ENCODE results near the gene URI1.
"Not testable (repeated sequence)": the region's sequence is repeated elsewhere in the genome, so short reads cannot be mapped to it uniquely, and the experiment has no call there.

The URI1 gene

DNA sequence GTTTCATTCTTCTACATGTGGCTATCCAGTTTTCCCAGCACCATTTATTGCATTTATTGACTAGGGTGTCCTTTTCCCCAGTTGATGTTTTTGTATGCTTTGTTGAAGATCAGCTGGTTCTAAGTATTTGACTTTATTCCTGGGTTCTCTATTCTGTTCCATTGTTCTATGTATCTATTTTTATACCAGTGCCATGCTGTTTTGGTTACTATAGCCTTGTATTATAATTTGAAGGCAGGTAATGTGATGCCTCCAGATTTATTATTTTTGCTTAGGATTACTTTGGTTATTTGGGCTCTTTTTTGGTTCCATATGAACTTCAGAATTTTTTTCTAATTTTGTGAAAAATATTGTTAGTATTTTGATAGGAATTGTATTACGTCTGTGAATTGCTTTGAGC lies 80.6 kb downstream of the URI1 start:
- no peak for DNase-seq (ENCODE audit: low read depth in 2 of 2)

GRCh38 chr19:30023330-30023729 lies 81.3 kb downstream of the URI1 start:
- DNase-seq (ENCODE audit: low read depth in 2 of 2): no peak

GRCh38 chr19:30024091-30024490 lies 82.1 kb downstream of the URI1 start:
- DNase-seq (ENCODE audit: low read depth in 2 of 2): no peak

DNA sequence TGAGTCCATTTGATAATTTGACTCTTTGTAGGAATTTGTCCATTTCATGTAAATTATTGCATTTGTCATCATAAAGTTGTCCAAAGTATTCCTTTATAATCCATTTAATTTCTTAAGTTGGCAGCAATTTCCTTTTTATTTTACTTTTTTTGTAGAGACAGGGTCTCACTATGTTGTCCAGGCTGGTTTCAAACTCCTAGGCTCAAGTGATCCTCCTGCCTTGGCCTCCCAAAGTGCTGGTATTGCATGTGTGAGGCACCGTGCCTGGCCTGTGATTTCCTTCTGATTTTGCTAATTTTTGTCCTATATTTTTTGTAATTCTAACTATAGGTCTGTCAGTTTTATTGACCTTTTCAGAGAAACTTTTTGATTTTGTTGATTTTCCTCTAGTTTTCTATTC lies 84.9 kb downstream of the URI1 start:
- no peak for DNase-seq (ENCODE audit: low read depth in 2 of 2)

GRCh38 chr19:30028118-30028991 lies 86.3 kb downstream of the URI1 start:
- no peak for DNase-seq (ENCODE audit: low read depth in 2 of 2)

DNA sequence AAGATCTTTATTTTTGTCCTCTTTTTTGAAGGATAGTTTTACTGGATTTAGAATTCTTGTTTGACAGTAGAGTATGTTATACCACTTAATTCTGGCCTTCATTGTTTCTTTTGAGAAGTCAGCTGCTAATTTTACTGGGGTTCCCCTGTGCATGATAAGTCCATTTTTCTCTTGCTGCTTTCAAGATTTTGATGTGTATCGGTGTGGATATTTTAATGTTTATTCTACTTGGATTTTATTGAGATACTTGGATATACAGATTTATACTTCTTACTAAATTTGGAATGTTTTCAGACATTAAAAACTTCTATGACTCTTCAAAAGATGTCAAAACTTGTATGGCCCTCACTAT lies 86.9 kb downstream of the URI1 start:
- DNase-seq (ENCODE audit: low read depth in 2 of 2): no peak

DNA sequence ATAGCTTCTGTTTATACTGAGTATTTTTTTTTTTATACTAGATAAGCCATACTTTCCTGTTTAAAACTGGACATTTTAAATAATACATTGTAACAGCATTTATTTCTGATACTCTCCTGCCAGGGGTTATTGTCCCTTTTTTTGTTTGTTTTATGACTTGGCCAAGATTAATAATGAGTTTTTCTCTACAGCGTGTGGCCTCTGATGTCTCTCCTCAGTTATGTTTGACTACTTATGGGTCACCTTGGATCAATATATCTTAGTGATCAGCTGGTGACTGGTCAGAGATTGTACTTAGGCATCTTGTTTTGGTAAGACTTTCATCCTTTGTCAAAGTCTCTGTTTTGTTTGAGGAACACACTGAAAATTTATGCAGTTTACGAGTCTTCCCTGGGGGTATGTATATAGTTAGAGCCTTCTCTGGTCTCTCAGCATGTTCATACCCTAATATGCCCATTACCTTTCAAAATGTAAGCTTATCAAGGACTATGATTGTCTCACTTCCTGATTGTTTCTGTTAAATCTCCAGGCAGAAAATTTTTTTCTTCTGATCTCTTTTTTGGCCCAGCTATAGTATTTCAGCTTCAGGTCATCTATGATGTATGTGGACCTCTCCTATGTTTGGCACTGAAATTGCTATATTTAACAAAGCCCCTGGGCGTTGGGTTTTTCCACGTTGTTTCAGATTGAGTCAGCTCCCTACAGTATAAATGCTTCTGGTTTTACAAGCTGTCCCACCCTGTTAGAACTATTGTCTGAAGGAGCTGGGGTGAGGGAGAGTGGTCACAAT lies 87.9 kb downstream of the URI1 start:
- no peak for DNase-seq (ENCODE audit: low read depth in 2 of 2)

DNA sequence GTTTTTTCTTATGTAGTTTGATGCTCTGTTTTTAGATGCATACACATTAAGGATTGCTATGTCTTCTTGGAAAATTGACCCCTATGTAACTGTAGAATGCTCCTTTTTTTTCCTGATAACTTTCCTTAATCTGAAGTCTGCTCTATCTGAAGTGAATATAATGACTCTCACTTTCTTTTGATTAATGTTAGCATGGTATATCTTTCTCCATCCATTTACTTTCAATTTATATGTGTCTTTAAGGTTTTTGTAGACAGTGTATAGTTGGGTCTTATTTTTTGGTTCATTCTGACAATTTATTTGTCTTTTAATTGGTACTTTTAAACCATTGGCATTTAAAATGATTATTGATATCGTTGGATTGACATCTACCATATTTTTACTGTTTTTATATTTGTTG lies 92.3 kb downstream of the URI1 start:
- DNase-seq (ENCODE audit: low read depth in 2 of 2): no peak

DNA sequence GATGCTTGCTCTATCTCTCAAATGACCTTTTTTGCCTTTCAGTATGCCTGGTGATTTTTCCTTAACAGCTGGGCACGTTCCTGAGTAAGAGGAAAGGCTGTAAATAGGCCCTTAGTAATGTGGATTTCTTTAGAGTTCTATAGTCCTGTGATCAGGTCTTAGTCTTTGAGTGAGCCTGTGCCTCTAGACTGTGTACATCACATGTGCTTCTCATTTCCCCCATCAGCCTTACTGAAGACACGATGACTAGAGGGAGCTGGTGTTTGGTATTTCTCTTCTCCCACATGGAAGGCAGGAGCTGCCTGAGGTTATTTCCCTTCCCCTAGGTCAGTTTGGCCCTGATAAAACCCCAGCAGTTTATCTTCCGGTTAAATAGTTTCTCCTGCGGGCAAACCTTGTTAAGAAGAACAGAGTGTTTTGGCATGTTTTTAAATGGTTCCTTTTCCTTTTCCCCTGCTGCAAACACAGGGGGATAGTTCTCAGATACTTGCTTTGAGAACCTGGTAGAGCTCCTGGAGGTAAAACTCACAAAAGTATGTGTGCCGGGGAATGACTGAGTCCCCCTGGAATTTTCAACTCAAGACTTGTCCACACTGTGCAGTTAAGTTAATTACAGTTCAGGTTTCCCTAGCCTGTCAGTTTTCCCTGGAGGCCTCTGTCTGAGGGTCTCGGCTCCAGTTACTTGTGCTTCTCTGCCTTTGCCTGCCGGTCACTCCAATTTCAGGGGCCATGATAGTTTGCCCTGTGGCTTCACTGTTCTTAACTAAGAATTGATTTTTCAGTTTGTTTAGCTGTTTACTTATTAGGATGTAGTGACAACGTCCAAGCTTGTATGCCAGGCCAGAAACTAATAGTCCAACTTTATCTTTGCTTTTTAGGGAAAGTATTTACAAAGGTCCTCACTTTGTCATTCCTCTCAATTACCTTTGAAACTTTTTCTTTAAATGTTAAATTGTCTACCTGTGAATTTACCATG lies 94.4 kb downstream of the URI1 start:
- no peak for DNase-seq (ENCODE audit: low read depth in 2 of 2)

DNA sequence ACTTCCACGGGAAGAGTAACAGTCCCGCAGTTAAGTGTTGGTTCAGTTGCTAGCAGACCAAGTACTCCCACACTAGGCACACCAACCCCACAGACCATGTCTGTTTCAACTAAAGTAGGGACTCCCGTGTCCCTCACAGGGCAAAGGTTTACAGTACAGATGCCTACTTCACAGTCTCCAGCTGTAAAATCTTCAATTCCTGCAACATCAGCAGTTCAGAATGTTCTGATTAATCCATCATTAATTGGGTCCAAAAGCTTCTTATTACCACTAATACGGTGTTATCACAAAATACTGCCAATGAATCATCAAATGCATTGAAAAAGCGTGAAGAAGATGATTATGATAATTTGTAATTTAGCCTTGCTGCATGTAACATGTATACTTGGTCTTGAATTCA lies 95.8 kb downstream of the URI1 start:
- no peak for DNase-seq (ENCODE audit: low read depth in 2 of 2)

DNA sequence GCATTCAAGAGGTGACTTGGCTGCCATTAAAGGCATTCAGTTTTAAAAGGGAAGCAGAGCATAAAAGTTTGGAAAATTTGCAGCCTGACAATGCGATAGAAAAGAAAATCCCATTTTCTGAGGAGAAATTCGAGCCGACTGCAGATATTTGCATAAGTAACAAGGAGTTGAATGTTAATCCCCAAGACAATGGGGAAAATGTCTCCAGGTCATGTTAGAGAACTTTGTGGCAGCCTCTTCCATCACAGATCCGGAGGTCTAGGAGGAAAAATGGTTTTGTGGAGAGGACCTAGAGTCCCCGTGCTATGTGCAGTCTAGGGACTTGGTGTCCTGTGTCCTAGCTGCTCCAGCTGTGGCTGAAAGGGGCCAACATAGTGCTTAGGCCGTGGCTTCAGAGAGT lies 99.9 kb downstream of the URI1 start:
- not testable (repeated sequence) for DNase-seq (ENCODE audit: low read depth in 2 of 2)

GRCh38 chr19:30043008-30043407 lies 101.0 kb downstream of the URI1 start:
- not testable (repeated sequence) for DNase-seq (ENCODE audit: low read depth in 2 of 2)

GRCh38 chr19:30044273-30045248 lies 102.5 kb downstream of the URI1 start:
- no peak for DNase-seq (ENCODE audit: low read depth in 2 of 2)

DNA sequence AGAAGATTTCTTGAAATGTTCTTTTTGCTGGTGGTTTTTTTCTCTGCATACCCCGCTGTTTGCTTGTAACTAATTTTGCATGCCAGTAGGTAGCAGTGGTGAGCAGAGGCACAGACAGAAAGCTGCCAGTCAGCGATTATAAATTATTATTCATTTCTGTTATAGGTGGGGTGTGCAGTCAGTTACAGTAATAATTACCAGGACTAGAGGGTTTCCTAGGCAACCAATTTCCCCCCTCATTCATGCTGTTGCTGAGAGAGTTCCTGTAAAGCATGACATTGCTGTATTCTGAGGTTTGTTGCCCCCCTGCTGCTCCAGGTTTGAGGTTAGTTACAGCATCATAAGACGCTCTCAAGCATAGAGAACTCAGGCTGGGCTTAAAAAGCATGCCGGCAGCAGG lies 104.5 kb downstream of the URI1 start:
- DNase-seq (ENCODE audit: low read depth in 2 of 2): no peak

- no peak for DNase-seq (ENCODE audit: low read depth in 2 of 2)
Observed at GRCh38 chr19:30047432-30047831, 105.4 kb downstream of the URI1 start.

DNA sequence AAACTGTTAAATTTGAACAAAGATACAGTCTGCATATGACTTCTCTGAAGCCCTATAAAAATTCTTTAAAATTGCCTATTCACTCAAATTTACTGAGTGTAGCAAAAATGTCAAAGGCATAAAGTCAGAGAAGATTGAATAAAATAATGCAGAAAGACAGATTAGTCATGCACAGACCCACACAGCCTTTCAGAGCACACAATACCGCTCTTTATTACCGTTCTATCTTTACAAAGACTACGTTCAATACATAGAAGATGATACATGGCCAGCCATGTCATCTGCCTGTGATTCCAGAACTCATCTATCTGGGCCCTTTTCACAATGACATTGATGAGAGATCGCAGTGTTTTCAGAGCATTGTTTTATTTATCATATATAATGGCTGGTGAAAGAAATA lies 107.2 kb downstream of the URI1 start:
- DNase-seq (ENCODE audit: low read depth in 2 of 2): no peak

DNA sequence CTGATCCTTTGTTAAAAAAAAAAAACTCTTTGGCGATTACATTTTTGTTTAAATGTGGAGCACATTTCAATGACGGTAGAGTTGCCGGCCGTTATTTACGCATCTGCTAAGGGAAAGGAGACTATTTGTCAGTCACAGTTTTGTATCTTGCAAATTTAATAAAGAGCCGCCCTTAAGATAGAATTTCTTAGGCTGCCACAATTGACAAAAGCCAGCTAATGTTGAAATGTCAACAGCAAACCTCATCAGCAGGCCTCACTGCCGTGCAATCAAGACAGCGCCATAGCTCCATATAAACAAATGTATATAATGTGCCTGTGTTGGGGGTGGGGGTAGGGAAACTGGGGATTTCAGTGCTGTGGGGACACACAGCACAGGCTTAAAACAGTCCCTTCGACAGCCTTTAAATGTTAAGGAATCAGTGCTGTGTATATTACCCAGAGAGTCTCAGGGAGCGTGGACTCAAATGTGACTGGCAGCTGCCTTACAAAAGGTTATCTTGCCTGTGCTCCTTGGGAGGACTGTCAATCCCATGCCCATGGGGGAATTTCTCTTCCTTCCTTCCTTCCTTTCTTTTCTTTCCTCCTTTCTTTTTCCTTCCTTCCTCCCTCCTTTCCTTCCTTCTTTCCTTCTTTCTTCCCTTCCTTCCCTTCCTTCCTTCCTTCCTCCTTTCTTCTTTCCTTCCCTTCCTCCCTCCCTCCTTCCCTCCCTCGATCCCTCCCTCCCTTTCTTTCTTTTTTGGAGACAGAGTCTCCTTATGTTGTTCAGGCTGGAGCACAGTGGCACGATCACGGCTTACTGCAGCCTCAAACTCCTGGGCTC lies 108.0 kb downstream of the URI1 start:
- no peak for DNase-seq (ENCODE audit: low read depth in 2 of 2)

GRCh38 chr19:30052122-30053075 lies 110.4 kb downstream of the URI1 start:
- DNase-seq (ENCODE audit: low read depth in 2 of 2): no peak

GRCh38 chr19:30053558-30053957 lies 111.5 kb downstream of the URI1 start:
- DNase-seq (ENCODE audit: low read depth in 2 of 2): no peak
